Sigmoid colon (tissue), 7 donors: ENCODE measurements around the gene ILKAP. TPM values are rescaled to one million over a fixed set of nuclear protein-coding genes. Genes with fewer than 3 reads are reported as not detected.

Experiments used
- DNase-seq: peaks from one replicate; pipeline ENCODE4 v3.0.0-alpha.2; 2019
- H3K27ac ChIP-seq, 4 donors: fragments of 200-600 bp; sonication (generic); one replicate each; pipeline ENCODE4 v1.5.1; 2016 to 2019; ENCODE audit warnings: mild to moderate bottlenecking in 1 of 4
- H3K27me3 ChIP-seq, 3 donors: fragments of 200-600 bp; sonication (generic); one replicate each; pipeline ENCODE4 v1.5.1; 2019; ENCODE audit warnings: mild to moderate bottlenecking in 1 of 3
- H3K36me3 ChIP-seq, 4 donors: fragments of 200-600 bp; sonication (generic); one replicate each; pipeline ENCODE4 v1.5.1; 2016 to 2019
- H3K4me1 ChIP-seq, 4 donors: fragments of 200-600 bp; sonication (generic); one replicate each; pipeline ENCODE4 v1.5.1; 2017 to 2019
- H3K4me3 ChIP-seq, 4 donors: fragments of 200-600 bp; sonication (generic); one replicate each; pipeline ENCODE4 v1.5.1; 2017 to 2019; ENCODE audit warnings: mild to moderate bottlenecking in 2 of 4, moderate library complexity in 1 of 4
- H3K9me3 ChIP-seq, 4 donors: fragments of 200-600 bp in 3 of 4; sonication (generic) in 3 of 4; one replicate each; pipeline versions ENCODE4 v1.5.1 to v1.6.1; 2013 to 2019
- CTCF ChIP-seq, 4 experiments: fragments of 450-650 bp in 3 of 4; fragments of 200-600 bp in 1 of 4; IDR thresholded peaks; one replicate each; pipeline ENCODE4 v1.5.1; 2016 to 2019; ENCODE audit warnings: antibody characterized with exemption in 4 of 4, mild to moderate bottlenecking in 3 of 4, moderate library complexity in 2 of 4
- EP300 ChIP-seq, 4 donors: sonication (generic); formaldehyde crosslinking; IDR thresholded peaks; one replicate each; pipeline ENCODE4 v1.6.1; 2017; ENCODE audit warnings: antibody characterized with exemption in 4 of 4
- POLR2A ChIP-seq, 2 donors: fragments of 450-650 bp; IDR thresholded peaks; one replicate each; pipeline ENCODE4 v1.6.1; 2016; ENCODE audit warnings: antibody characterized with exemption in 2 of 2, mild to moderate bottlenecking in 2 of 2, moderate library complexity in 2 of 2
- POLR2AphosphoS5 ChIP-seq, 4 donors: sonication (generic); formaldehyde crosslinking; IDR thresholded peaks; one replicate each; pipeline ENCODE4 v1.6.1; 2017; ENCODE audit warnings: antibody characterized with exemption in 4 of 4
- WGBS, 2 donors: extraction: QIAGEN DNeasy Blood & Tissue Kit; methylation state at CpG; one replicate each; pipeline ENCODE4 v1.1.7; 2013; 5-methylcytosine and 5-hydroxymethylcytosine counted together
- intact Hi-C: fragments of 100-400 bp; cut with DNase I; formaldehyde crosslinking; loops from one replicate; pipeline ENCODE4 v1.15.1; 2023
- polyA plus RNA-seq, 3 donors: library from polyadenylated mRNA; stranded (reverse); fragments of 200-250 nt; gene quantifications; one replicate each; pipeline ENCODE4 v1.2.3, GENCODE V29; 2013
- total RNA-seq, 4 donors: library from RNA; depleted of rRNA; stranded (reverse); fragments of >200 nt; gene quantifications; one replicate each; pipeline ENCODE4 v1.1.0, GENCODE V29; 2016
- donor health status: healthy with polysubstance abuse.
- donor health status: Bipolar disorder and iron deficiency.
- donor health status: healthy.

Gene ILKAP
- total and polyA plus RNA-seq, 7 donors: 26.4 to 57.3 (median 40.6) TPM

- H3K27me3 ChIP-seq: no peaks in the 10 kb centered on the region
- TF ChIP-seq EP300 (IDR thresholded peaks at IDR 0.05): no peak
- TF ChIP-seq POLR2A (IDR thresholded peaks at IDR 0.05): no peak
- TF ChIP-seq CTCF (IDR thresholded peaks at IDR 0.05): no peak
- TF ChIP-seq POLR2AphosphoS5 (IDR thresholded peaks at IDR 0.05): no peak
- no peaks in the 10 kb centered on the region for H3K36me3 ChIP-seq
- peaks cover 0 to 13% (median 4%) of the 10 kb centered on the region in 4 donors for H3K4me1 ChIP-seq
- DNase-seq: no peak
- WGBS, 2 donors: 87 to 94% methylated on average over 19 of the region's 19 CpGs
- intact Hi-C loops: no loop called here
- no peak overlapping the region for H3K4me3 ChIP-seq
- no peak overlapping the region for H3K27ac ChIP-seq
- no peaks in the 10 kb centered on the region for H3K9me3 ChIP-seq
Observed at GRCh38 chr2:238124488-238125126, 78.9 kb downstream of the ILKAP start.

GRCh38 chr2:238123991-238124470 is 79.5 kb downstream of the ILKAP start:
- Histone ChIP-seq H3K9me3 (no peaks in the 10 kb centered on the region), H3K27ac (no peak overlapping the region), H3K27me3 (no peaks in the 10 kb centered on the region), H3K4me1 (peaks cover 0 to 13% (median 4%) of the 10 kb centered on the region in 4 donors), H3K4me3 (no peak overlapping the region), H3K36me3 (no peaks in the 10 kb centered on the region)
- DNase-seq: no peak
- 74 to 81% methylated on average over 14 of the region's 14 CpGs for WGBS, 2 donors
- no peak for TF ChIP-seq POLR2A (IDR thresholded peaks at IDR 0.05)
- TF ChIP-seq CTCF (IDR thresholded peaks at IDR 0.05): no peak
- TF ChIP-seq POLR2AphosphoS5 (IDR thresholded peaks at IDR 0.05): no peak
- no peak for TF ChIP-seq EP300 (IDR thresholded peaks at IDR 0.05)
- intact Hi-C loops: no loop called here

- peaks cover 0 to 13% (median 4%) of the 10 kb centered on the region in 4 donors for H3K4me1 ChIP-seq
- intact Hi-C loops: no loop called here
- no peak for DNase-seq
- H3K27ac ChIP-seq: no peak overlapping the region
- H3K36me3 ChIP-seq: no peaks in the 10 kb centered on the region
- H3K9me3 ChIP-seq: no peaks in the 10 kb centered on the region
- H3K27me3 ChIP-seq: no peaks in the 10 kb centered on the region
- no peak for TF ChIP-seq EP300 (IDR thresholded peaks at IDR 0.05)
- TF ChIP-seq POLR2AphosphoS5 (IDR thresholded peaks at IDR 0.05): no peak
- TF ChIP-seq CTCF (IDR thresholded peaks at IDR 0.05): no peak
- TF ChIP-seq POLR2A (IDR thresholded peaks at IDR 0.05): no peak
- 80 to 84% methylated on average over 22 of the region's 22 CpGs for WGBS, 2 donors
- no peak overlapping the region for H3K4me3 ChIP-seq
Observed at GRCh38 chr2:238123218-238123971, 80.1 kb downstream of the ILKAP start.

- intact Hi-C loops: no loop called here
- TF ChIP-seq POLR2A (IDR thresholded peaks at IDR 0.05): no peak
- TF ChIP-seq CTCF (IDR thresholded peaks at IDR 0.05): no peak
- no peak for TF ChIP-seq EP300 (IDR thresholded peaks at IDR 0.05)
- TF ChIP-seq POLR2AphosphoS5 (IDR thresholded peaks at IDR 0.05): no peak
- DNase-seq: no peak
Observed at GRCh38 chr2:238122287-238123217, 80.9 kb downstream of the ILKAP start.

More at GRCh38 chr2:238122287-238123217, 80.9 kb downstream of the ILKAP start:
- no peaks in the 10 kb centered on the region for H3K36me3 ChIP-seq
- peaks cover 0 to 2% (median 0%) of the 10 kb centered on the region in 3 donors for H3K27me3 ChIP-seq
- no peaks in the 10 kb centered on the region for H3K9me3 ChIP-seq
- peaks cover 0 to 8% (median 3%) of the 10 kb centered on the region in 4 donors for H3K4me1 ChIP-seq
- H3K4me3 ChIP-seq: no peak overlapping the region
- 86 to 88% methylated on average over 29 of the region's 29 CpGs for WGBS, 2 donors
- no peak overlapping the region for H3K27ac ChIP-seq
